BE2C (cell line): Measurements from ENCODE around the gene ICAM1.

Experiments used
- DNase-seq: peaks from one replicate; pipeline ENCODE4 v3.0.0-alpha.2; 2020
- H3K27me3 ChIP-seq: fragments of 250-450 bp; sonication (Bioruptor Pico); 2 replicates; pipeline ENCODE4 v1.5.1; 2020; ENCODE audit warnings: mild to moderate bottlenecking
- H3K36me3 ChIP-seq: fragments of 250-450 bp; sonication (Bioruptor Pico); 2 replicates; pipeline ENCODE4 v1.5.1; 2020; ENCODE audit warnings: mild to moderate bottlenecking
- H3K4me1 ChIP-seq: fragments of 250-450 bp; sonication (Bioruptor Pico); 2 replicates; pipeline ENCODE4 v1.5.1; 2020
- H3K4me3 ChIP-seq: 2 replicates; pipeline ENCODE4 v1.5.1; 2011; ENCODE audit warnings: low read depth, low read length
- H3K9me3 ChIP-seq: fragments of 250-450 bp; sonication (Bioruptor Pico); 2 replicates; pipeline ENCODE4 v1.5.1; 2020
- TF ChIP-seq, protein P1 (sequence below): IDR thresholded peaks from 2 replicates; pipeline ENCODE4 v1.5.1; 2012; ENCODE audit warnings: mild to moderate bottlenecking, low read depth, low read length

ICAM1 gene

DNA sequence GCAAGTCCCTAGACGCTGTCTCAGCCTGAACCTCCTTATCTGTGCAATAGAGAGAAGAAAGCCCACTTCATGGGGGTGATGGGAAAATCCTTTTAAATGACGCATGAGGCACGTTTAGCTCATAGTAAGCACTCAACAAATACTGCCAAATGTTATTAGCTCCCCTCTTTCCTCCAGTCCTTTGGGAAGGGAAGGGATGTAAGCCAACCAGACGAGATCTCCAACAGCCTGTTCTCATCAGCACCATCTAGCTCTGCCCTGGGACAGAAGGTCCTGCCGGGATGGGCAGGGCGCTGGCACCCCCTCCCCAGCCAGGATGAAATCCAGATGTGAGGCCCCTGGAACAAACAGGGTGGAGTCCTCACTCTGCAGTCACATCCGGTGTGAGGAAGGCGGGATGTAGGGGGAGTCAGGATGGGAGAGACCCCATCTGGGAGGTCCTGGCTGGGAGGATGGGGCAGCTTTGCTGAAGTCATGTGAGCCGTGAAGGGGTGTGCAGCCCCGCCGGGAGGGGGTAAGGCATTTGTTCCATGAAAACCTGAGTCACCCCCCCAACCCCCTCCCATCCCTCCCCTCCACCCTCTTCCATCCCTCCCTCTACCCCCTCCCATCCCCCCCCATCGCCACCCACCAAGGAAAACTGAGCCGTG, 44.4 kb upstream of the ICAM1 start:
- no peaks in the 10 kb centered on the region for H3K4me1 ChIP-seq
- no peak overlapping the region for H3K4me3 ChIP-seq
- H3K9me3 ChIP-seq = no peaks in the 10 kb centered on the region
- TF ChIP-seq, protein P1, sequence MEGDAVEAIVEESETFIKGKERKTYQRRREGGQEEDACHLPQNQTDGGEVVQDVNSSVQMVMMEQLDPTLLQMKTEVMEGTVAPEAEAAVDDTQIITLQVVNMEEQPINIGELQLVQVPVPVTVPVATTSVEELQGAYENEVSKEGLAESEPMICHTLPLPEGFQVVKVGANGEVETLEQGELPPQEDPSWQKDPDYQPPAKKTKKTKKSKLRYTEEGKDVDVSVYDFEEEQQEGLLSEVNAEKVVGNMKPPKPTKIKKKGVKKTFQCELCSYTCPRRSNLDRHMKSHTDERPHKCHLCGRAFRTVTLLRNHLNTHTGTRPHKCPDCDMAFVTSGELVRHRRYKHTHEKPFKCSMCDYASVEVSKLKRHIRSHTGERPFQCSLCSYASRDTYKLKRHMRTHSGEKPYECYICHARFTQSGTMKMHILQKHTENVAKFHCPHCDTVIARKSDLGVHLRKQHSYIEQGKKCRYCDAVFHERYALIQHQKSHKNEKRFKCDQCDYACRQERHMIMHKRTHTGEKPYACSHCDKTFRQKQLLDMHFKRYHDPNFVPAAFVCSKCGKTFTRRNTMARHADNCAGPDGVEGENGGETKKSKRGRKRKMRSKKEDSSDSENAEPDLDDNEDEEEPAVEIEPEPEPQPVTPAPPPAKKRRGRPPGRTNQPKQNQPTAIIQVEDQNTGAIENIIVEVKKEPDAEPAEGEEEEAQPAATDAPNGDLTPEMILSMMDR = no peak
- DNase-seq = no peak
- no peaks in the 10 kb centered on the region for H3K27me3 ChIP-seq
- no peaks in the 10 kb centered on the region for H3K36me3 ChIP-seq

DNA sequence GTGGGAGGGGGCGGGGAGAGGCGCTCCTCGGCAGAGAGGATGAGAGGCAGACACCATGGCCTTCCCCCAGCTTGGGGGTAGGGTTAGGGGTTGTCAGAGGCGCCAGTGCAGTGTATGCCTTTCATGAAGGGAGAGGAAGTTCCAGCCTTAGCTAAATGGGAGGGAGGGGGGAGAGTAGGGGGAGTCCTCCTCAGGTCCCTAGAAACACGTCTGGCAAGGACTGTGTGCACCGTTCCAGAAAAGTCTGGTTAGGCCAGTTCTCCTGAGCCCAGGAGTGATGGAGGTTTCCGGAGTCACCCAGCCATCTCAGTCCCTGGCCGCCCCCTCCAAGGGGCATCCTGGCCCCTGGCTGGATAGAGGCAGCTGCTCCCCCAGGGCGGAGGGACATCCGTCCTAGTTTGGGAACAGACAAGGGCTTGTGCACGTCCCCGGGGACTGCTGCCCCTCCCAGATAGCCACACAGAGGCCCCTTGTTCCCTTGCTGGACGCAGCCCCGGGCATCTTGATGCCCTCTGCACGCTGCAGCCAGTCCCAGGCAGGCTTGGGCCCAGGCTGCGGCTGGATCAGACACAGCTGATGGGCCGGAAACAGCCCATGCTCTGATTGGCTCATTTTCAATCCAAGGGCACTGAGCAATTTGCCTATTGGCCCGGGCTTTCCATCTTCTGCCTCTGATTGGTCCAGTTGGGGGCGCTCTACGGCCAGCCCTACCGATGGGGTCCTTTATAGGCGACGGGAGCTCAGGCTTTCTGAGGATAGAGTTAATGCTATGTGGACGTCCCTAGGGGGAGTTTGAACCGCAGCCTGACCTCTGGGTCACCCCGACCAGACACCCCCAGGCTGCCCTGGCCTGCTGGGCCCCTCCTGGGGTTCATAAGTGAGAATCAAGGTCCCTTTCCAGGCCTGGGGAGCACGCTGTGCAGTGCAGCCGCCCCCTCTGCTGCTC, 43.6 kb upstream of the ICAM1 start:
- Histone ChIP-seq H3K4me3 (no peak overlapping the region), H3K4me1 (no peaks in the 10 kb centered on the region)

DNA sequence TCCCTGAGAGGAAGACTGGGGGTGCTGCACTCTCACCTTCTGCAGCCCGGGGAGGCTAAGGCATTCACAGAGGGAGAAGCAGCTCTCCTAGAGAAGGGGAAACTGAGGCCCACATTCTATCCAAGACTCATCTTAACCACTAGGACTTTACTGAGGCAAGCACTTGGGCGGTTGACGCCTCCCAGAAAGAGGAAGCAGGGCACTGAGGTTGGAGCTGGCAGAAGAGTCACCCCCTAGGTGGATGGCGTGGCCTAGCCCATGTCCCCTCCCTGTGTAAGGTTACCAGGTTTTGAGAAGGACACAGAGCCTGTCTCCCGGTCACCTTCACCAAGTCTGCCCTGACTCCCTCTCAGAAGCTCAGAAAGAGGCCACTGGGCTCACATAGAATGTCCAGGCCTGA, 42.5 kb upstream of the ICAM1 start:
- TF ChIP-seq, protein P1 = no peak
- Histone ChIP-seq H3K36me3 (no peaks in the 10 kb centered on the region), H3K9me3 (no peaks in the 10 kb centered on the region), H3K4me1 (no peaks in the 10 kb centered on the region), H3K4me3 (no peak overlapping the region), H3K27me3 (no peaks in the 10 kb centered on the region)
- DNase-seq = no peak

More for the DNA sequence above, 43.6 kb upstream of the ICAM1 start:
- Histone ChIP-seq H3K9me3 (no peaks in the 10 kb centered on the region), H3K36me3 (no peaks in the 10 kb centered on the region), H3K27me3 (no peaks in the 10 kb centered on the region)
- no peak for DNase-seq
- TF ChIP-seq, protein P1 = 0 out of 2 replicates have a peak, but pooled peaks have one; percentile 18

DNA sequence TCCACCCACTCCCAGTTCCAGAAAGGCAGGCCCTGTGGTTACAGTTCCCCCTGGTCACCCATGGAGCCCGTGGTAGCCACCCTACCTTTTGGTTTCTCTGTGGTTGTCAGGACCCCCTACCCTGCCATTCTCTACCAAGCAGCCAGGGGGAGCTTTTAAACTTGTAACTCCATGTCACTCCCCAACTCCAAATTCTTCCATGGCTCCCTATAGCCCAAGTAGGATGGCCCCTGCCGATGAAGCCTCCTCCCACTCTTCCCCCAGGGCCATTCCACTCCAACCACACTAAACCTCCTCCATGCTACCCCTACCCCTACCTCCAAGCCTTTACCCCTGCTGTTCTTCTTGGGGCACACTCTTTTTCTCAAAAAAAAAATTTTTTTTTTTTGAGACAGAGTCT, 42.0 kb upstream of the ICAM1 start:
- TF ChIP-seq, protein P1 = peak; percentile 65
- H3K4me3 ChIP-seq = no peak overlapping the region

DNA sequence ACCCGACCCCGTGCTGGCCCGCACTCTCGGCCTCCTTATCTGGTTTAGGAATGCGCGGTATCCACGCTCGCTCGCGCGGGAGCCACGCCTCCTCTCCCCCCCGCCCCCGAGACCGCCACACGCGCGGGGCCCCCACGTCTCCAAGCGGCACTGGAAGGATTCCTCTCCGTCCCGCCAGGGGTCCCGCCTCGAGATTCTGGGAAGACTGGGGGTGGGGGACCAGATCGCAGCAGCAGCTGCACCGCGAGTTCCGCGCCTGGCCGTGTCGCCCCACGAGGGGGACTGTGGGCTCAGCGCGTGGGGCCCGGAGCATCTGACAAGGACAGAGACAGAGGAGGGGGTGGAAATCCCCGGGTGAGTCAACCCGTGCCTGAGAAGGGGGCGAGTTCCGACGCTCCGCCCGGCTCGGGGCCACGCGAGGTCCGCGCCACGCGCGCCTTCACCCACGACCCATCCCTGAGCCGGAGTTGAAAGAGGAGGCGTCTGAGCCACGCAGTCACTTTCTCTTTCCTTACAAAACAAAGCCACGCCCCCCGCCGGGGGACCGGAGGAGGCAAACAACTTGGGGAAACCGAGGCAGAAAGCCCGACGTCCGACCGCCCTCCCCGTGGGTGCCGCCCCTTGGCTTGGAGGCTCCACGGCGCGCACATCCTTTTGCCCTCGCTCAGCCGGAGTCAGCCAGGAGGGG, 40.6 kb upstream of the ICAM1 start:
- Histone ChIP-seq H3K4me1 (no peaks in the 10 kb centered on the region), H3K9me3 (no peaks in the 10 kb centered on the region), H3K4me3 (peak overlapping the region; percentile 85), H3K27me3 (no peaks in the 10 kb centered on the region), H3K36me3 (no peaks in the 10 kb centered on the region)
- DNase-seq = peak; percentile 30
- TF ChIP-seq, protein P1 = no peak

More for the DNA sequence above, 42.0 kb upstream of the ICAM1 start:
- peak; percentile 62 for DNase-seq
- Histone ChIP-seq H3K9me3 (no peaks in the 10 kb centered on the region), H3K4me1 (no peaks in the 10 kb centered on the region), H3K27me3 (no peaks in the 10 kb centered on the region), H3K36me3 (no peaks in the 10 kb centered on the region)
